GM21529 (cell line): ENCODE measurements around the gene ABHD12.
"Not testable (repeated sequence)": the region's sequence is repeated elsewhere in the genome, so short reads cannot be mapped to it uniquely, and the experiment has no call there.

Experiments
- ATAC-seq: cut with Tn5 transposase; IDR thresholded peaks from one replicate; pipeline ENCODE4 v1.9.1; 2021; ENCODE audit not compliant: unreplicated experiment

Gene ABHD12

DNA sequence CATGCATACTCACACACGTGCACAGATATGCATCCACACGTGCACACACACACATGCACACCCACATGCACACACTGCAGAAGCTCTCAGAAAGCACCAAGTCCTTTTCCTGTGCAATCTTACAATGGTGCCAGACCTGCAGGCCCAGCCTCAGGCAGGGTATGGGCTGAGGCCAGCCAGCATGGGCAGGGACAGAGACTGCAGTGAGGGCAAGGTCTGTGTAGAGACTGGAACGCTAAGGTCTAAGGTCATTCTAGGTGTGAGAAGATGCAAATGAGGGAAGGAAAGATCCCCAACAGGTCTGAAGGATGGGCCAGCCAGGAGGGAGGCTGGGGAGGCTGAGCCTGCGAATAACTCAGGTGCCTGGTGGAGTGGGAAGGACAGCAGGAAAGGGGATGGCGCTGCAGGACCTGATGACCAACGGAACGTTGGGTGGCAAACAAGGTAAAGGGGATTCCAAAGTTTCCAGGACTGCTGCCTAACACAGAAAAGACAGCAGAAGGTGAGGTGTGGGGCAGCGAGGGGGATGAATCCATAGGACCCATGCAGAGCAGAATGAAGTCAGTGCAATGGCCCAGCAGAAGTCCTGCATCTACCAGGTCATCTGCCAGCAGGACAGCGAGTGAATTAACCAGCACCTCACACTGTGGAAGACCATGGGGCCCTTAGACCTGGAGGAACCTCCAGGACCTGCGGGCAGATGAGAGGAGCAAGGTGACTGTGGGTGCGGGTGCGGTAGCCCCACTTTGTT, 67.0 kb downstream of the ABHD12 start:
- ATAC-seq: no peak

DNA sequence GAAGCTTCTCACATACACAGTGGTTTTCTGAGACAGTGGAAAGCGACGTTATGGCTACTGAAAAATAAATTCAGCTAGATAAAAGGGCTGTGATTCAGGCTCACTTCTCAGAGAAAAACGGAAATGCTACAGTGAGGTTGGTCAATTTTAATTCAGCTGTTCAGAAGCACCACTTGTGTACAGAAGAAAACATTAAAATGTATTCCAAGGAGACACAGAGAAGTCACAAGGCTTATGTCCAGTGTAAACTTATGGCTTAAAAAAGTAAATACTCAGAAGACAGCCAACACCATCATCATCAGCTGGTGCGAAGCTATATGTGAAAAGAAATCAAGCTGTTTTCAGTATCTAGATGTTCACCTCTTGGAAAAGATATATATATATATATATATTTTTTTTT, 68.6 kb downstream of the ABHD12 start:
- ATAC-seq: no peak

DNA sequence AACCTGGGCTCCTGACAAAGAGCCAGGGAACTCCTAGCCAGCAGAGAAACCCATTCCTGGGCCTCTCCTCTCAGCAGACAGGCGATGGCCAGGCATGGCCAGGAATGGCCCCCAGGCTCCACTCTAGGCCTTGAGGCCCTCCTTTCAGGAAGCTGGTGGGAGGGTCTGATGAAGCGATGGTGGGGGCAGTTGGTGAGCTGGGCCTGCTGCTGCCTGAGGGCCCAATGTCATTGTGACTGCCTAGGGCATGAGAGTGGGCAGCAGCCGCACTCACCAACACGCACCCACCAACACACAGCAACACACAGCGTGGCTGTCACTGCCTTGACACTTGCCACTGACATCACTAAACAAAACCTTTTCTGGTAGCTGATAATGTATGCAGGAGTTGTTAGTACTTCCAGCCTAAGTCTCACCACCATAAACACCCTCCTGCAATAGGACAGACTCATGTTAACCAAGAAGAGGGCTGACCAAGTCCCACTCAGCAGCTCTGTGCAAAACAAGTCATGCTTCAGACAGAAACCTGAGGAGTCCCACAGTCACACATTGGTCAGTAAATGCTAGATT, 69.3 kb downstream of the ABHD12 start:
- ATAC-seq: no peak

GRCh38 chr20:25320035-25320800, 70.4 kb downstream of the ABHD12 start:
- ATAC-seq: no peak

DNA sequence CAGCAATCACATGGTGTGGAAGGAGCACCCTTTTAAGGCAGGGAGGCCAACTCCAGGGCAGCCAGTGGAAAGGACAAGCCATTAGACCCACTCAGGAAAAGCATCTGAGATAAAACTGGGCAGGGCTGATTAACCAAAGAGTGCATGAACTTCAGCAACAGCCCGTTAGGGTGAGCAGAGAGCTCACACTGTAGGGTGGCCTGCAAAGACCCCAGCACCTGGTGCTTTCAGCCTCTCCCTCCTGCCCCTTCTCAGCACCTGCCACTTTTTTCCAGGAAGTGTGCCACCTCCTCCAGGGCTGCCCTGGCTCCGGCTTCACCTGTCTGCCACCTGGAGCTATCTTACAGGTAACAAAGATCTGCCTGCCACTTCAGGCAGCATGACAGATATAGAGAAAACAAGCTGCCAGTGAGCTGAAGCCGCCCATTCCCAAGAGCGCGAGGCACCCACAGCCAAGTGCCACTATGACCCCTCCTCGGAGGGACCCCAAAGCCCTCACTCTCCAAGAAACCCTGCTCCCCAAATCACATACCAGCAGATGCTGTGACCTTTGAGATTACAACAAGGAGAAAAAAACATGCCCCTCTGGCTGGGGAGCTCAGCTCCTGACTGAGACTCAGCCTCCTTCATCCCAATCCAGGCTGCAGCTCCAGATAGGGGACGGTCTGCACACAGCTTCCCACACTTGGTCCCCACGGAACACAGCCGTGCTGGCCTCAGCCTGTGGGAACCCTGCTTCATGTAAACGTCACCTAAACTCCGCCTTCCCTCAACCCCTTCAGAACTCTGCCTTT, 71.2 kb downstream of the ABHD12 start:
- ATAC-seq: peak; percentile 7

DNA sequence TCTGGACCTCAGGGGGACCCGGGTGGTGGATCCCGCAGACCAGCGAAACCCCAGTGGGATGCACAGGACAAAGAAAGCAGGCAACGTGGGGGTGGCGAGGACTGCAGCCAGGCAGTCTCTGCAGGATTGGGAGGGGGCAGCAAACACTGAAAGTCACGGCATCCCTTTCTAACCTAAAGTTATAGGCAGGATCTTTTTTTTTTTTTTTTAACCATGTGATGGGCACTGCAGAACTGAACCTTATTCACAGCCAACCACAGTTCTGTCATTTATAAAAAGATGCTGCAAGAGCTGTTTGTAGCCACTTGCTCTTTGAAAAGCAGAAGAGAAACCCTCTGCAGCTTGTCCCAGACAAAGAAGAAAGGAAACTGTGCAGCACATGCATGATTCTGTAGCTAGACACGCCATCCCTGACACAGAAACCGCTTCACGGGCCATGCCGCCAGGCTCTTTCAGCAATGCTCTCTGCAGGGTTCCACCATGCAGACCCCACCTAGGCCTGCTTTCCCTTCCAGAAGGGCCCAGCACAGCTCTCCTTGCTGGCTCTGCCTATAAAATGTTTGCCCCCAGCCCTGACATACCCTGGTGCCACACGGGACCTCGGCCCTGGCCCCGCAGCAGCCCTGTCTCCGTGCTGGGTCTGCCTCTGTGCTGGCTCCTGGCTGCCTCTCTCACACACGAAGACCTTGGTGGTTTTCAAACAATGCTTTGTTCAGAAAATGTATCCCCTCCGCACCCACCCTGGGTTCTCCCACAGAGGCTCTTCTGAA, 72.0 kb downstream of the ABHD12 start:
- peak; percentile 91 for ATAC-seq

GRCh38 chr20:25317351-25318075, 73.1 kb downstream of the ABHD12 start:
- ATAC-seq: no peak

DNA sequence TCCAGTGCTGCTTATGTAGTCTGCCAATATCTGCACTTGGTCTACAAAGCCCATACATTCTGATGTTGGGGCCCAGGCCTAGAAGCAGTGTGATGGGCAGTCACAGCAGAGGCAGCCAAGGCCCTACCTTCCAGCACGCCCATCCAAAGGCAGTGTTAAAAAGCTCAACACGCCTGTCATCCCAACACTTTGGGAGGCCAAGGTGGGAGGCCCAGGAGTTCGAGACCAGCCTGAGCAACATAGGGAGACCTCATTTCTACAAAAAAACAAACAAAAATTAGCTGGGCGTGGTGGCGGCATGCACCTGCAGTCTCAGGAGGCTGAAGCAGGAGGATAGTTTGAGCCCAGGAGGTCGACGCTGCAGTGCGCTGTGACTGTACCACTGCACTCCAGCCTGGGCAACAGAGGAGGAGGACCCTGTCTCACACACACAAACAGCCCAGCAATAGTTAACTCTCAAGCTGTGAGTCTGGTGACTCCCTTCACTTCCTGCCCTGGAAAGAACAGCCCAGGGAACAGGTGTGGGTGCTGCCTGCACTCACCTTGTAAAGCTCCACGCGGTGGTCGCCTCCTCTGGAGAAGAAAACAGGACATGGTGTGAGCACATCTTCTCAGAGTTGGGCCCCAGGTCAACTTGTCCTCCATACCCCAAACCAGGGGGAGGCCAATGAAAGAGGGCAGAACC, 74.0 kb downstream of the ABHD12 start:
- ATAC-seq: no peak

GRCh38 chr20:25315418-25316210, 75.0 kb downstream of the ABHD12 start:
- no peak for ATAC-seq

DNA sequence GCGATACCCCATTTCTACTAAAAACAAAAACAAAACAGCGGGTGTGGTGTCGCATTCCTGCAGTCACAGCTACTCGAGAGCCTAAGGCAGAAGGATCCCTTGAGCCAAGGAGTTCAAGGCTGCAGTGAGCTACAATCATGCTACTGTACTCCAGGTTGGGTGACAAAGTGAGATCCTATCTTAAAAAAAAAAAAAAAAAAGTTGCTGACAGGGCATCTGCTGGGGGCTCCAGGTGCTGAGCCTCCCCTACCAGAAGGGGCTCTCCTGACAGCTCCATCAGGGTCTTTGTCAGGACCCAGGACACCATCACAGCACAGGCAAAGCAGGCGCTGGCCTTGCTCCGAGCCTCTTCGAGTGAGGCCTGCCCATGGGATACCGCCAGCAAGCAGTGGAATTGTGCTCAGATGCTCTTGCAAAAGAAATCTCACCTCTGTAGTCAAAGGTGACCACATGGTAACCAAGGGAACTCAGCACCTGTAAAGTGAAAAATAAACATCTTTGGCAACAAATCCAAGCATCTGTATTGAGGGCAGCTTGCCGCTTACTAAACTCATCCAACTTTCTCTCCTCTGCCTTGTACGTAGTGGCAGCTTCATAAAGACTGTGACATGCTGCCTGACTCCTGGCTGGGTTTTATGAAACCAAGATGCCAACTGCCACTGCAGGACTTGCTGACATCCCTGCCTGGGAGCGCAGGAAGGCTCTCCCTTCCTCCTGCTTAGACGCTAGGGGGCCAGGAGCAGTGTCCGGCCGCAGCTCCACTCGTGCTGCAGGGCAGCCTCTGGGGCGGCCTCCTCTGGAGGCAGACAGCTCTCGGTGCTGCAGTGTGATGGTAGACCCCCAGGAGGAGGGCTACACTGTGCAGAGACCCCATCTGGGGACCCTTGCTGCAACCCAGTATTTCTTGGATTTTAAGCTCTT, 75.9 kb downstream of the ABHD12 start:
- ATAC-seq: no peak

DNA sequence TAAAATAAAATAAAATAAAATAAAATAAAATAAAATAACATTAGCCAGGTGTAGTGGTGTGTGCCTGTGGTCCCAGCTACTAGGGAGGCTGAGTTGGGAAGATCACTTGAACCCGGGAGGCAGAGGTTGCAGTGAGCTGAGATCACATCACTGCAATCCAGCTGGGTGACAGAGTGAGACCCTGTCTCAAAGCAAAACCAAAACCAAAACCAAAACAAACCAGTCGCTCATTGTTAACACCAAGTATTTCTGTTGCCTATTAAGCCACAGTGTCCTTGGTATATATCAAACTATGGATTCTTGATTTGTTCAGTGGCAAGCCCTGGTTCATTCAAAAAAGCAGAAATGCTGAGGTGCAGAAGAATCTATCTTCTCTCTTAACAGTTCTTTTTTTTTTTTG, 77.0 kb downstream of the ABHD12 start:
- no peak for ATAC-seq

- not testable (repeated sequence) for ATAC-seq
Observed at GRCh38 chr20:25312716-25313115, 77.9 kb downstream of the ABHD12 start.

- no peak for ATAC-seq
Observed at GRCh38 chr20:25310921-25311728, 79.5 kb downstream of the ABHD12 start.

GRCh38 chr20:25310268-25310920, 80.2 kb downstream of the ABHD12 start:
- ATAC-seq: peak; percentile 93

DNA sequence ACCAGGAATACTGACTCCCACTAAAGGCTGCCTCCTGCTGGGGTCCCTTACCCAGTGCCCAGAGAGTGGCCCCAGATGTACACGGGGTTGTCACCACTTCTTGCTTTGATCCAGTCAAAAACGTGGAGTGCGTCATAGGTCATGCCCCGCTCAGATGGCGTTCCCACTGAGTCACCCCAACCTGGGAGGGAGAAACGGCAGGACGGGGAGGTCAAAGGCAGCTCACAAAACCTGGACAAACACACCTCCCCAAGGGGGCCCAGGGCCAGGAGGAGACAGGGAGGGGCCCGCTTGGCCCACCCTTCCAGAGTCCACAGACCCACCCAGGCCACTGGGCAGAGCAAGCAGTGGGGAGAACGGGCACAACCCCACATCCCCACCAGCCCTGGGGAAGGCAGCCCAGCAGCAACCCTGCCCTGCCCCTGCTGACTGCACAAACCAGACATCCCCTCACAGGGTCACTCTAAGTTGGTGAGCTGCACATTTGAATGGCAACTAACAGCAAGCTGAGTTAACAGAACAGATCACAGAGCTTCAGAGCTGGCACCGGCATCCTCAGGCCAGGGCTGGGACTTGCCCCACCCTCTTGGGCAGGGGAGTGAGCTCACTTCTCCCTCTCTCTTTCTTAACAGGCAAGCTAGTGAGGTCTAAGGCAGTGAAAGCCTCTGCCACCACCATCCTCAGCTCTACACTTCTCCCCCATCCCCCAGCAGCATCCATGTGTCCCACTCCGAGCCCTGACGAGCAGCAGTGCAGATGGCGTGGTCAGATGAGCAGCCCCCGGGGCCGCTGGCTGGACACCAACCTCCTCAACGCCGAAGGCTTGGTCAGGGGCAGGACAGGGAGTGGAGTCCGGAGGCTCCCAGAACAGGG, 81.0 kb downstream of the ABHD12 start:
- no peak for ATAC-seq
